ENCODE data around the gene OOSP1.

DNA sequence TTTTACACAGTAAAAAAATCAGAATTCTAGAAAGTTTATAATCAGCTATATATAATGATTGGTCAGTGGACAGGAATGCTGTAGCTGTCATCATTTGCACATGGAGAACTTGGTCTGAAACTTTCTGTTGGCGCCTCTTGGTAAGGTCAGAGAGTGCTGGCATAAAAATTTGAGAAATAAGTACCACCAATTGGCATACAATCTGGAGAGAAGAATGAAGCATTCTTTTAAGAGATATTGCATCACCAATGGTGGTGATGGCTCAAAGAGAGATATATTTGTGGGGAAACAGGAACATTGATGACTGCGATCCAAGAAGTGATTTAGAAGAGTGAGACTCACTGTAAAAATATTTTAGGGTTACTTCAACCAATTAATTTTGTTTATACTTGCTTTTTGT lies 19.8 kb upstream of the OOSP1 start:
- TF ChIP-seq ZNF274 (IDR thresholded peaks at IDR 0.05; ENCODE audit: borderline replicate concordance, extremely low read depth, low read length) (no peak), ASH2L (IDR thresholded peaks at IDR 0.05; ENCODE audit: low read length) (no peak), JUN (IDR thresholded peaks at IDR 0.05; ENCODE audit: low read depth, low read length) (no peak), HDAC6 (IDR thresholded peaks at IDR 0.05; ENCODE audit: low read depth, low read length) (no peak), GTF2F1 (IDR thresholded peaks at IDR 0.05; ENCODE audit: borderline replicate concordance, low read depth, low read length) (no peak), RAD21 (IDR thresholded peaks at IDR 0.05 in 1 of 2, conservative IDR thresholded peaks at IDR 0.05 in 1 of 2; ENCODE audit: low read depth in 2 of 2, low read length in 2 of 2) (no peak), POLR2A (IDR thresholded peaks at IDR 0.05; ENCODE audit: control extremely low read depth in 1 of 2, low read depth in 2 of 2, low read length in 2 of 2) (no peak), JUND (IDR thresholded peaks at IDR 0.05; ENCODE audit: low read length) (no peak), YY1 (IDR thresholded peaks at IDR 0.05; ENCODE audit: low read depth, low read length) (no peak)
- TF ChIP-seq, protein P1, sequence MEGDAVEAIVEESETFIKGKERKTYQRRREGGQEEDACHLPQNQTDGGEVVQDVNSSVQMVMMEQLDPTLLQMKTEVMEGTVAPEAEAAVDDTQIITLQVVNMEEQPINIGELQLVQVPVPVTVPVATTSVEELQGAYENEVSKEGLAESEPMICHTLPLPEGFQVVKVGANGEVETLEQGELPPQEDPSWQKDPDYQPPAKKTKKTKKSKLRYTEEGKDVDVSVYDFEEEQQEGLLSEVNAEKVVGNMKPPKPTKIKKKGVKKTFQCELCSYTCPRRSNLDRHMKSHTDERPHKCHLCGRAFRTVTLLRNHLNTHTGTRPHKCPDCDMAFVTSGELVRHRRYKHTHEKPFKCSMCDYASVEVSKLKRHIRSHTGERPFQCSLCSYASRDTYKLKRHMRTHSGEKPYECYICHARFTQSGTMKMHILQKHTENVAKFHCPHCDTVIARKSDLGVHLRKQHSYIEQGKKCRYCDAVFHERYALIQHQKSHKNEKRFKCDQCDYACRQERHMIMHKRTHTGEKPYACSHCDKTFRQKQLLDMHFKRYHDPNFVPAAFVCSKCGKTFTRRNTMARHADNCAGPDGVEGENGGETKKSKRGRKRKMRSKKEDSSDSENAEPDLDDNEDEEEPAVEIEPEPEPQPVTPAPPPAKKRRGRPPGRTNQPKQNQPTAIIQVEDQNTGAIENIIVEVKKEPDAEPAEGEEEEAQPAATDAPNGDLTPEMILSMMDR (IDR thresholded peaks at IDR 0.05; ENCODE audit: control extremely low read depth in 1 of 3, insufficient read depth in 1 of 3, low read depth in 1 of 3, low read length in 3 of 3): no peak
- TF ChIP-seq, protein P2, sequence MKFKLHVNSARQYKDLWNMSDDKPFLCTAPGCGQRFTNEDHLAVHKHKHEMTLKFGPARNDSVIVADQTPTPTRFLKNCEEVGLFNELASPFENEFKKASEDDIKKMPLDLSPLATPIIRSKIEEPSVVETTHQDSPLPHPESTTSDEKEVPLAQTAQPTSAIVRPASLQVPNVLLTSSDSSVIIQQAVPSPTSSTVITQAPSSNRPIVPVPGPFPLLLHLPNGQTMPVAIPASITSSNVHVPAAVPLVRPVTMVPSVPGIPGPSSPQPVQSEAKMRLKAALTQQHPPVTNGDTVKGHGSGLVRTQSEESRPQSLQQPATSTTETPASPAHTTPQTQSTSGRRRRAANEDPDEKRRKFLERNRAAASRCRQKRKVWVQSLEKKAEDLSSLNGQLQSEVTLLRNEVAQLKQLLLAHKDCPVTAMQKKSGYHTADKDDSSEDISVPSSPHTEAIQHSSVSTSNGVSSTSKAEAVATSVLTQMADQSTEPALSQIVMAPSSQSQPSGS (IDR thresholded peaks at IDR 0.05; ENCODE audit: low read length): no peak
- TF ChIP-seq, protein P3, sequence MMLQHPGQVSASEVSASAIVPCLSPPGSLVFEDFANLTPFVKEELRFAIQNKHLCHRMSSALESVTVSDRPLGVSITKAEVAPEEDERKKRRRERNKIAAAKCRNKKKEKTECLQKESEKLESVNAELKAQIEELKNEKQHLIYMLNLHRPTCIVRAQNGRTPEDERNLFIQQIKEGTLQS (IDR thresholded peaks at IDR 0.05; ENCODE audit: insufficient read depth, low read depth, low read length): no peak

All from H1 (cell line).